ENCODE measurements around the gene DOCK4.

Gene DOCK4

GRCh38 chr7:111697771-111698170 lies 508.4 kb downstream of the DOCK4 start:
- Histone ChIP-seq H3K36me3 (ENCODE audit: control insufficient read depth in 2 of 2, insufficient read depth in 2 of 2, low read length in 2 of 2) (no peaks in the 10 kb centered on the region), H3K4me3 (ENCODE audit: low read length in 2 of 2) (no peak overlapping the region), H3K9ac (ENCODE audit: low read depth in 1 of 2, low read length in 2 of 2) (no peak overlapping the region)

DNA sequence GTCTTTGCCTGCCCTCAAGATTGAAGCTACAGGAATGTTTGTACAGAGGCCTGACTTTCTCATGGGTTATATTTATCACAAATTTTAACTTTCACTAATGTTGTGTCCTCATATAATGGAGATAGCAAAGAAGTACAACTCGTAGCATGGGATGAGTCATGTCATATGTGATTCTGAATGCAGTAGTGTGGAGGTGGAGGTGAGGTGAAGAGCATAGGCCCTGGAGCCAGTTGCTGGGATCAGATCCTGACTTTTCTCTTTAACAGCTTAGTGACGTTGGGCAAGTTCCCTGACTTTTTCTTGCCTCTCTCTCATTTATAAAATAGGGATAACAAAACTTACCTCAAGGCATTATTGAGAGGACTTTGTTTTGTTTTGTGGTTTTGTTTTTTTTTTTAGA lies 511.8 kb downstream of the DOCK4 start:
- Histone ChIP-seq H3K4me3 (ENCODE audit: low read length in 2 of 2) (no peak overlapping the region), H3K36me3 (ENCODE audit: control insufficient read depth in 2 of 2, insufficient read depth in 2 of 2, low read length in 2 of 2) (no peaks in the 10 kb centered on the region), H3K9me3 (ENCODE audit: control insufficient read depth in 2 of 2, low read length in 2 of 2) (no peaks in the 10 kb centered on the region), H3K9ac (ENCODE audit: low read depth in 1 of 2, low read length in 2 of 2) (no peak overlapping the region), H3K27ac (ENCODE audit: low read depth in 2 of 2, low read length in 2 of 2) (no peak overlapping the region), H3K4me1 (ENCODE audit: control insufficient read depth in 2 of 2, insufficient read depth in 2 of 2, low read length in 2 of 2) (no peaks in the 10 kb centered on the region), H3K27me3 (ENCODE audit: control insufficient read depth in 2 of 2, insufficient read depth in 2 of 2, low read length in 2 of 2) (no peaks in the 10 kb centered on the region)

More at GRCh38 chr7:111697771-111698170, 508.4 kb downstream of the DOCK4 start:
- Histone ChIP-seq H3K27me3 (ENCODE audit: control insufficient read depth in 2 of 2, insufficient read depth in 2 of 2, low read length in 2 of 2) (no peaks in the 10 kb centered on the region), H3K9me3 (ENCODE audit: control insufficient read depth in 2 of 2, low read length in 2 of 2) (no peaks in the 10 kb centered on the region), H3K27ac (ENCODE audit: low read depth in 2 of 2, low read length in 2 of 2) (no peak overlapping the region), H3K4me1 (ENCODE audit: control insufficient read depth in 2 of 2, insufficient read depth in 2 of 2, low read length in 2 of 2) (no peaks in the 10 kb centered on the region)

DNA sequence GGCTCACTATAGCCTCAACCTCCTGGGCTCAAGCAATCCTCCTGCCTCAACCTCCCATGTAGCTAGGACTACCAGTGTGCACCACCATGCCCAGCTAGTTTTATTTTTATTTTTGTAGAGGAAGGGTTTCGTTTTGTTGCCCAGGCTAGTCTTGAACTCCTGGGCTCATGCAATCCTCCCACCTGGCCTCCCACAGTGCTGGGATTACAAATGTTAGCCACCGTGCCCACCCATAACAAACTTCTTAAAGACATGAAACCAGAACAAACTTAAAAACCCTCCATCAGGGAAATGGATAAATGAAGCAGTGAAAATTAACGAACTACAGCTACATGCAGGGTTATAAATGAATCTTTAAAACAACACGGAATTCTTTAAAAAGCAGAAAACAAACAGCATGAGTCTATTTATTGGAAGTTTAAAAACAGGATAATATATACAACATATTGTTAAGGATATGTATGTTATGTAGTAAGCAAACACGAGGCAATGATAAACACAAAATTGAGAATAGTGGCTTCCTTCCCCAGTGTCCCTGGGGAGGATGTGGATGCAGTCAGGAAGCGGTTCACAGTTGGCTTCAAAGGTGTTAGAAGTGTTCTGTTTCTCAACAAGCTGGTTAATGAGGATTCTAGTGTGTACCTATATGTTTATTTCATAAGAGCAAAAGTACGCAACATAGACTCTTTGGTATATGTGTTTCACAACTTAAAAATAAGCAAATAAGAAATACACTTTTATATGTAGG lies 515.7 kb downstream of the DOCK4 start:
- Histone ChIP-seq H3K36me3 (ENCODE audit: control insufficient read depth in 2 of 2, insufficient read depth in 2 of 2, low read length in 2 of 2) (no peaks in the 10 kb centered on the region), H3K4me3 (ENCODE audit: low read length in 2 of 2) (no peak overlapping the region), H3K9me3 (ENCODE audit: control insufficient read depth in 2 of 2, low read length in 2 of 2) (no peaks in the 10 kb centered on the region), H3K4me1 (ENCODE audit: control insufficient read depth in 2 of 2, insufficient read depth in 2 of 2, low read length in 2 of 2) (no peaks in the 10 kb centered on the region), H3K27ac (ENCODE audit: low read depth in 2 of 2, low read length in 2 of 2) (no peak overlapping the region), H3K27me3 (ENCODE audit: control insufficient read depth in 2 of 2, insufficient read depth in 2 of 2, low read length in 2 of 2) (no peaks in the 10 kb centered on the region), H3K9ac (ENCODE audit: low read depth in 1 of 2, low read length in 2 of 2) (no peak overlapping the region)

GRCh38 chr7:111685349-111685748 lies 520.9 kb downstream of the DOCK4 start:
- H3K27me3 ChIP-seq (ENCODE audit: control insufficient read depth in 2 of 2, insufficient read depth in 2 of 2, low read length in 2 of 2), result no peaks in the 10 kb centered on the region
- no peak overlapping the region for H3K9ac ChIP-seq (ENCODE audit: low read depth in 1 of 2, low read length in 2 of 2)
- H3K4me3 ChIP-seq (ENCODE audit: low read length in 2 of 2), result no peak overlapping the region
- no peaks in the 10 kb centered on the region for H3K9me3 ChIP-seq (ENCODE audit: control insufficient read depth in 2 of 2, low read length in 2 of 2)
- H3K4me1 ChIP-seq (ENCODE audit: control insufficient read depth in 2 of 2, insufficient read depth in 2 of 2, low read length in 2 of 2), result no peaks in the 10 kb centered on the region
- no peaks in the 10 kb centered on the region for H3K36me3 ChIP-seq (ENCODE audit: control insufficient read depth in 2 of 2, insufficient read depth in 2 of 2, low read length in 2 of 2)
- H3K27ac ChIP-seq (ENCODE audit: low read depth in 2 of 2, low read length in 2 of 2), result no peak overlapping the region

- Histone ChIP-seq H3K4me3 (ENCODE audit: low read length in 2 of 2) (no peak overlapping the region), H3K27ac (ENCODE audit: low read depth in 2 of 2, low read length in 2 of 2) (no peak overlapping the region), H3K4me1 (ENCODE audit: control insufficient read depth in 2 of 2, insufficient read depth in 2 of 2, low read length in 2 of 2) (no peaks in the 10 kb centered on the region), H3K9ac (ENCODE audit: low read depth in 1 of 2, low read length in 2 of 2) (no peak overlapping the region), H3K36me3 (ENCODE audit: control insufficient read depth in 2 of 2, insufficient read depth in 2 of 2, low read length in 2 of 2) (no peaks in the 10 kb centered on the region), H3K27me3 (ENCODE audit: control insufficient read depth in 2 of 2, insufficient read depth in 2 of 2, low read length in 2 of 2) (no peaks in the 10 kb centered on the region), H3K9me3 (ENCODE audit: control insufficient read depth in 2 of 2, low read length in 2 of 2) (no peaks in the 10 kb centered on the region)
Observed at GRCh38 chr7:111682588-111683340, 523.4 kb downstream of the DOCK4 start.

DNA sequence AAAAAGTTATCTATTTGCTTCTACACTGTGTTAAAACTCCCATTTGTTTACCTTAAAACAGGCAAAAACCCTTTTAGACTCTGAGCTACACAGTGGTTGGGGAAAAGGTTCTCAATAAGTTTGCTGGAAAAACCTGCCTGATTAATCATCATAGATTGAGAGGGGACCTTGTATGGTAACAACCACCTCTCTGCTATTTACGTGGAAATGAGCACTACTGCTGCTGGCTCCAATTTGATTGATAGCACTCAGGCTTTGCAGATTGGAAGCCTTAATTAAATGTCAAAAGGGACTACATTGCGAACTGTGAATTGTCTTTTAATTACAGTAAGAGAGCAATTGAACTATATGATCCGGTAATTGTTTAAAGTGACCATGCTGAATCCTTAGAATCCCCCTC lies 525.0 kb downstream of the DOCK4 start:
- Histone ChIP-seq H3K4me3 (ENCODE audit: low read length in 2 of 2) (no peak overlapping the region), H3K9me3 (ENCODE audit: control insufficient read depth in 2 of 2, low read length in 2 of 2) (no peaks in the 10 kb centered on the region), H3K27me3 (ENCODE audit: control insufficient read depth in 2 of 2, insufficient read depth in 2 of 2, low read length in 2 of 2) (no peaks in the 10 kb centered on the region), H3K4me1 (ENCODE audit: control insufficient read depth in 2 of 2, insufficient read depth in 2 of 2, low read length in 2 of 2) (no peaks in the 10 kb centered on the region), H3K27ac (ENCODE audit: low read depth in 2 of 2, low read length in 2 of 2) (no peak overlapping the region), H3K36me3 (ENCODE audit: control insufficient read depth in 2 of 2, insufficient read depth in 2 of 2, low read length in 2 of 2) (no peaks in the 10 kb centered on the region), H3K9ac (ENCODE audit: low read depth in 1 of 2, low read length in 2 of 2) (no peak overlapping the region)

GRCh38 chr7:111678986-111679385 lies 527.2 kb downstream of the DOCK4 start:
- Histone ChIP-seq H3K27ac (ENCODE audit: low read depth in 2 of 2, low read length in 2 of 2) (no peak overlapping the region), H3K4me3 (ENCODE audit: low read length in 2 of 2) (no peak overlapping the region), H3K27me3 (ENCODE audit: control insufficient read depth in 2 of 2, insufficient read depth in 2 of 2, low read length in 2 of 2) (no peaks in the 10 kb centered on the region), H3K9ac (ENCODE audit: low read depth in 1 of 2, low read length in 2 of 2) (no peak overlapping the region), H3K9me3 (ENCODE audit: control insufficient read depth in 2 of 2, low read length in 2 of 2) (no peaks in the 10 kb centered on the region), H3K4me1 (ENCODE audit: control insufficient read depth in 2 of 2, insufficient read depth in 2 of 2, low read length in 2 of 2) (no peaks in the 10 kb centered on the region), H3K36me3 (ENCODE audit: control insufficient read depth in 2 of 2, insufficient read depth in 2 of 2, low read length in 2 of 2) (no peaks in the 10 kb centered on the region)

DNA sequence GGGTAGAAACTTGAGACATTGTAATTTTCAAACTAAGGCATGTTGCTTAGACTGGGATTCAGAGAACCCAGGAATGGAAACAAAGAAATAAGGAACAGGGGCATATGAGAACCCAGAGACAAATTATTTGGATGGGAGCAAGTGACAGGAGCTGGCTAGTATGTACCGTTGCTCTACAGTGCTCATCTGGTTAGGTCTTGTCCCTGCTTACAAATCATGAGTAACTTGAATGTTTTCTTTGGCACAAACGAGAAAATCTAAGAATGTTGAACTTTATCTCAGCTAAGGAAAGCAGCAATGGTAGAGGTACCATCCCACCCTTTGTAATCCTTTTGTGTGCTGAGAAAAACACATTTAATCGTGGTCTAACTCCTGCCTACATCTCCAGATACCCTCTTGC lies 527.9 kb downstream of the DOCK4 start:
- Histone ChIP-seq H3K9ac (ENCODE audit: low read depth in 1 of 2, low read length in 2 of 2) (no peak overlapping the region), H3K4me3 (ENCODE audit: low read length in 2 of 2) (no peak overlapping the region), H3K27ac (ENCODE audit: low read depth in 2 of 2, low read length in 2 of 2) (no peak overlapping the region), H3K36me3 (ENCODE audit: control insufficient read depth in 2 of 2, insufficient read depth in 2 of 2, low read length in 2 of 2) (no peaks in the 10 kb centered on the region), H3K27me3 (ENCODE audit: control insufficient read depth in 2 of 2, insufficient read depth in 2 of 2, low read length in 2 of 2) (no peaks in the 10 kb centered on the region), H3K9me3 (ENCODE audit: control insufficient read depth in 2 of 2, low read length in 2 of 2) (no peaks in the 10 kb centered on the region), H3K4me1 (ENCODE audit: control insufficient read depth in 2 of 2, insufficient read depth in 2 of 2, low read length in 2 of 2) (no peaks in the 10 kb centered on the region)

- Histone ChIP-seq H3K27ac (ENCODE audit: low read depth in 2 of 2, low read length in 2 of 2) (no peak overlapping the region), H3K4me1 (ENCODE audit: control insufficient read depth in 2 of 2, insufficient read depth in 2 of 2, low read length in 2 of 2) (no peaks in the 10 kb centered on the region), H3K9me3 (ENCODE audit: control insufficient read depth in 2 of 2, low read length in 2 of 2) (no peaks in the 10 kb centered on the region), H3K27me3 (ENCODE audit: control insufficient read depth in 2 of 2, insufficient read depth in 2 of 2, low read length in 2 of 2) (no peaks in the 10 kb centered on the region), H3K36me3 (ENCODE audit: control insufficient read depth in 2 of 2, insufficient read depth in 2 of 2, low read length in 2 of 2) (no peaks in the 10 kb centered on the region), H3K9ac (ENCODE audit: low read depth in 1 of 2, low read length in 2 of 2) (no peak overlapping the region), H3K4me3 (ENCODE audit: low read length in 2 of 2) (no peak overlapping the region)
Observed at GRCh38 chr7:111677848-111678247, 528.4 kb downstream of the DOCK4 start.

DNA sequence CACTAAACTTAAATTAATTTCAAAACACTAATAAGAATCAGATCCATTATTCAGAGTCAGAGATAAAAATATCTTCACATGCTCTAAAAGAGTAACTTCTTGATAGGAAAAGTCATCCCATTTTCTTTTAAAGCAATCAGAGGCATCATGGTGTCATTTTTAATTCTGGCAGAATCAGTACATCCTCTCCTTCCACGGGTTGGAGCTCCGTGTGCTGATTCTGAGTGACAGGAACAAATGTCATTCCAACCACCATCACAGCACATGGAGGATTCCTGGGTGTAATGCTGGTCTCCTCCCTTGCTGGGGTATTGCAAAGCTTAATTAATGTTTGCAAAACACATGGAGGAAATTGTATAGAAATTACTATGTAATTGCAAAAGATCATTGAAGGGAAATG lies 529.4 kb downstream of the DOCK4 start:
- Histone ChIP-seq H3K9ac (ENCODE audit: low read depth in 1 of 2, low read length in 2 of 2) (no peak overlapping the region), H3K36me3 (ENCODE audit: control insufficient read depth in 2 of 2, insufficient read depth in 2 of 2, low read length in 2 of 2) (no peaks in the 10 kb centered on the region), H3K27ac (ENCODE audit: low read depth in 2 of 2, low read length in 2 of 2) (no peak overlapping the region), H3K4me1 (ENCODE audit: control insufficient read depth in 2 of 2, insufficient read depth in 2 of 2, low read length in 2 of 2) (no peaks in the 10 kb centered on the region), H3K4me3 (ENCODE audit: low read length in 2 of 2) (no peak overlapping the region), H3K27me3 (ENCODE audit: control insufficient read depth in 2 of 2, insufficient read depth in 2 of 2, low read length in 2 of 2) (no peaks in the 10 kb centered on the region), H3K9me3 (ENCODE audit: control insufficient read depth in 2 of 2, low read length in 2 of 2) (no peaks in the 10 kb centered on the region)

Measured in mucosa of rectum (tissue), 2 donors.